ENCODE measurements around the gene SGCA. TPM values are rescaled to one million over a fixed set of nuclear protein-coding genes. Genes with fewer than 3 reads are reported as not detected.

SGCA gene
- total RNA-seq, 1 experiment from 2014 or later = 0.24 TPM

- H3K27me3 ChIP-seq (ENCODE audit: insufficient read depth, low read length) = no peaks in the 10 kb centered on the region
- H3K79me2 ChIP-seq (ENCODE audit: insufficient read depth, low read length) = no peaks in the 10 kb centered on the region
- no peak overlapping the region for H3K4me2 ChIP-seq (ENCODE audit: insufficient read depth, insufficient read length, low read length)
- no peak overlapping the region for H2BK5ac ChIP-seq (ENCODE audit: insufficient read length, low read length)
- H3K4me1 ChIP-seq (ENCODE audit: insufficient read depth, low read length) = peaks cover 21% of the 10 kb centered on the region
- Mint-ChIP-seq H3K9me3 (no peaks in the 10 kb centered on the region; a peak in 2 of 5 replicates), H3K4me3 (peak overlapping the region in 1 of 2 experiments; percentile 41; a peak in 2 of 5 replicates), H3K36me3 (ENCODE audit: insufficient read depth in 1 of 3, low read depth in 3 of 3) (no peaks in the 10 kb centered on the region; a peak in 1 of 7 replicates), H3K4me1 (peaks cover 77 to 92% of the 10 kb centered on the region in 2 experiments), H3K27ac (0 out of 7 replicates have a peak overlapping the region, but pooled peaks of 1 of the 3 experiments have one; percentile 53), H3K27me3 (ENCODE audit: low read depth) (peaks cover 34% of the 10 kb centered on the region)
- H3T11ph ChIP-seq (ENCODE audit: low read length) = no peak overlapping the region
- no peak overlapping the region for H3K27ac ChIP-seq (ENCODE audit: insufficient read length, low read depth, low read length)
- no CpG with 5 or more reads among the region's 6 CpGs for WGBS (ENCODE audit: extremely low coverage, insufficient read length, low lambda C conversion rate)
- H2BK20ac ChIP-seq (ENCODE audit: low read depth, low read length, poor library complexity, severe bottlenecking) = no peak overlapping the region
- H3K4ac ChIP-seq (ENCODE audit: low read depth, low read length) = no peak overlapping the region
- H4K91ac ChIP-seq (ENCODE audit: insufficient read length, low read depth, low read length) = no peak overlapping the region
- H2AK5ac ChIP-seq (ENCODE audit: insufficient read length, low read length) = no peak overlapping the region
- no peaks in the 10 kb centered on the region for H3K9me3 ChIP-seq (ENCODE audit: control insufficient read depth, low read depth, low read length)
- TF ChIP-seq CTCF (conservative IDR thresholded peaks at IDR 0.05) = no peak
- H3K79me1 ChIP-seq (ENCODE audit: insufficient read depth, low read depth, low read length, poor library complexity, severe bottlenecking) = no peaks in the 10 kb centered on the region
- no peak overlapping the region for H3K56ac ChIP-seq (ENCODE audit: insufficient read length, low read depth, low read length)
- H4K5ac ChIP-seq (ENCODE audit: insufficient read length, low read depth, low read length) = no peak overlapping the region
- no peak for DNase-seq
- no peak overlapping the region for H4K8ac ChIP-seq (replicated peaks; ENCODE audit: insufficient read length, low read depth, low read length)
- no peak overlapping the region for H2BK15ac ChIP-seq (ENCODE audit: low read depth, low read length)
- no peak overlapping the region for H3K23ac ChIP-seq (ENCODE audit: insufficient read length, low read depth, low read length)
- H3K23me2 ChIP-seq (ENCODE audit: insufficient read length, low read depth, low read length, poor library complexity, severe bottlenecking) = peaks cover 3% of the 10 kb centered on the region
- no peak overlapping the region for H2BK12ac ChIP-seq (ENCODE audit: insufficient read length, low read depth, low read length)
- no peak overlapping the region for H2BK120ac ChIP-seq (ENCODE audit: low read depth, low read length, poor library complexity, severe bottlenecking)
- no peak overlapping the region for H3K14ac ChIP-seq (ENCODE audit: insufficient read depth, low read length)
- H3K9ac ChIP-seq (ENCODE audit: extremely low read depth, insufficient read length, low read length) = no peak overlapping the region
- no peaks in the 10 kb centered on the region for H4K20me1 ChIP-seq (ENCODE audit: control insufficient read depth, insufficient read depth, insufficient read length)
- no peak overlapping the region for H3K18ac ChIP-seq (ENCODE audit: insufficient read length, low read depth, low read length)
- H2AFZ ChIP-seq (ENCODE audit: low read length) = no peak overlapping the region
These were observed 43.3 kb downstream of the SGCA start for GRCh38 chr17:50209133-50209471.

All from H9 (cell line).